Right cardiac atrium (tissue), 5 donors: ENCODE measurements around the gene TNNC1. TPM values are rescaled to one million over a fixed set of nuclear protein-coding genes. Genes with fewer than 3 reads are reported as not detected.

ENCODE experiments used
- ATAC-seq, 2 donors: fragments of 200-7000 bp; cut with Tn5 transposase; one replicate each; pipeline versions ENCODE4 v1.8.0 to v1.9.1; 2020; ENCODE audit warnings: moderate library complexity in 2 of 2, mild to moderate bottlenecking in 1 of 2
- DNase-seq, 3 donors: peaks; one replicate each; pipeline ENCODE4 v3.0.0-alpha.2; 2020
- H3K27ac ChIP-seq: one replicate; pipeline ENCODE4 v1.5.1; 2013; ENCODE audit warnings: mild to moderate bottlenecking, low read length, control low read depth, moderate library complexity
- H3K27me3 ChIP-seq: one replicate; pipeline ENCODE4 v1.6.1; 2013; ENCODE audit not compliant: control insufficient read depth, insufficient read depth
- H3K4me1 ChIP-seq: one replicate; pipeline ENCODE4 v1.6.1; 2013; ENCODE audit warnings: low read length; ENCODE audit not compliant: control insufficient read depth, insufficient read depth
- H3K4me3 ChIP-seq: one replicate; pipeline ENCODE4 v1.5.1; 2013; ENCODE audit warnings: low read length, control low read depth
- H3K9me3 ChIP-seq: one replicate; pipeline ENCODE4 v1.6.1; 2013; ENCODE audit warnings: low read length; ENCODE audit not compliant: control insufficient read depth
- WGBS: extraction: QIAGEN DNeasy Blood & Tissue Kit; methylation state at CpG from one replicate; pipeline ENCODE4 v1.1.7; 2013; 5-methylcytosine and 5-hydroxymethylcytosine counted together
- intact Hi-C, 4 donors: fragments of 100-400 bp; cut with DNase I; formaldehyde crosslinking; loops; one replicate each; pipeline versions ENCODE4 v1.11.0 to v1.14.0; 2022 to 2023
- polyA plus RNA-seq: library from polyadenylated mRNA; stranded (reverse); fragments of 200-250 nt; gene quantifications from one replicate; pipeline ENCODE4 v1.2.3, GENCODE V29; 2013
- total RNA-seq, 4 donors: library from RNA; stranded (reverse); fragmentation: NEBNext Ultra II Directional; extraction: Animal tissue kit (Norgen Biotek cat#: 25700); gene quantifications; one replicate each; pipeline ENCODE4 v1.2.1, GENCODE V29; 2021
- donor health status: healthy with polysubstance abuse.
- donor health status: DM: no; HTN: yes; CAD: no.
- donor health status: DM: no; HTN: no; CAD: no.
- donor health status: DM: no; HTN: yes; CAD: no; lungs with severe emphysema.
- donor health status: DM: yes; HTN: yes; CAD: no.

The TNNC1 gene
- total and polyA plus RNA-seq, 5 donors, result 2,349 to 6,305 (median 3,111) TPM

DNA sequence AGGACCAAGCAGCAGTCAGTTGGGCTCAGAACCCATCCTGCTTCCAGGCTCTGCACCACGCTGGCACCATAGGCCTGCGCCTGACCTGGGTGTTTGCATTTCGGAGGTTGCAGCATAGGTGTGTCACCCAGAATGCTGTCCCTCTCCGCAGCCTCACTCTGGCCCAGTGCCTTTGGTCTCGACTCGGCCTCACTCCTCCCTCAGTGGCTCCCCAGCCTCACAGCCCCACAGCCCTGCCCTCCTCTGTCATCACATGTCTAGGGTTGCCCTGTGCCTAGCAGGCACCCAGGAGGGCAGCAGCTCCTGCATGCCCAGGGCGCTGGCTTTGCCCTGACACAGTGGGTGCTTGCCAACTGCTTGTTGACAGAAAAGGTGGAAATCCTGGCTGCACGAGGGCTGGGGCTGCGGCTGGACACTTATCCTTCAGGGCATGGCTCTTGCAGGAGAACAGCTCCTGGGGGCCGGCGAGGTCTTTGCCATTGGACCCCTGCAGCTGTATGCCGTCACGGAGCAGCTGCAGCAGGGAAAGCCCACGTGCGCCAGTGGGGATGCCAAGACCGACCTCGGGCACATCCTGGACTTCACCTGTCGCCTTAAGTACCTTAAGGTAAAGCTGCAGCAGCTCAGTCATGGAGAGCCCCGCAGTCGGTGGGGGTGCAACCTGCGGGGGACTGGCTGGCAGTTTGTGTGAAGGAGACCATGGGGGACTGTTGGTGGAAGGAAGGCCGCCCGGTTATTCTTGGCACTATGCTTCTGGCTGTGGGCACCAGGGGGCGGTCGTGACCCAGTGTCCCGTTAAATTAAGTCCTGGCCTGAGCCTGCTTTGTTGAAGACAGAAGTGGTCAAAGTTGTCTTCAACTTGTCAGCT lies 17.8 kb upstream of the TNNC1 start:
- Histone ChIP-seq H3K4me1 (peaks cover 5% of the 10 kb centered on the region), H3K27me3 (no peaks in the 10 kb centered on the region), H3K9me3 (no peaks in the 10 kb centered on the region), H3K4me3 (no peak overlapping the region), H3K27ac (no peak overlapping the region)
- peak; percentile 76 to 91 (median 90) for DNase-seq
- intact Hi-C loops, result loop anchor here (5.0 to 10.0 kb wide), 4 partner anchors 66 to 216 kb away; partner anchors contain the start of genes UQCC5 (in 2 of the 4), GNL3 (in 1 of the 4) and PBRM1 (in 1 of the 4)
- WGBS, result 56% methylated on average over 26 of the region's 26 CpGs
- ATAC-seq, result peak; percentile 72 to 77

DNA sequence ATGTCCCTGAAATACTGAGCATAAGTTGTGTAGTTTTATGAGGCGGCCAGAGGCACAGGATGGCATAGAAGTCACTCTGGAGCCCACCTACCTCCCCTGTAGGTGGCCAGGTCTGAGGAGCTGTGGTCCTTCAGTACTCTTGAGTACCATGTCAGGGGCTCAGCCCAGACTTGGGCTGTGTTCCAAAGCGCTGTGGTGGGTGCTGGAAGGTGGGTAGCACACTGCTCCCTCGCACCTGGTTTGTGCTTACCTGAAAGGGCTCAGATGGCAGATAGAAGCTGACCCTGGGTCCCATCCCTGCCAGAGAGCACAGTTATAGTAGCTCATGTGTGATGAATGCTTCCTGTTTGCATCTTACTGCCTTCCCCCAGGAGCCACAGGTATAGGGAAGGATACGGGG lies 17.1 kb upstream of the TNNC1 start:
- 95% methylated on average over 4 of the region's 4 CpGs for WGBS

DNA sequence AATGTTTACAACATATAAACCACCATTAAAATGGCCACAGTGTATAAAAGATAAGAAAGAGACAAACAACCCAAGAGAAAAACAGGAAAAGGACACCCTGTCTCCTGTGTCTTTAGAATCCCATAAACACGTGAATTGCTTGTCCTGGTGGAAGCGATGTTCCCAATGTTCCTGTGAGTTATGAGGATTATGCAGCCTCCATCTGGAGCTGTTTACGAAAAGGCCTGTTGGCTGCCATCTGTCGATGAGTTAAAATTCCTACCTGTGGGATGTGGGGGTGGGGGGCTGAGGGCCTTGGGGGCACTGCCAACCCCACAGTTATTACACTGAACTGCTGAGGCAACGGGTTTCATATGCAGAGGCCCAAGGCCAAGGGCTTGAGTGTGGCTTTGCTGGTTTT lies 15.2 kb upstream of the TNNC1 start:
- Histone ChIP-seq H3K9me3 (no peaks in the 10 kb centered on the region), H3K4me3 (no peak overlapping the region), H3K27me3 (no peaks in the 10 kb centered on the region), H3K27ac (no peak overlapping the region), H3K4me1 (peaks cover 6% of the 10 kb centered on the region)
- WGBS, result 66% methylated on average over 5 of the region's 5 CpGs
- ATAC-seq (no peak), DNase-seq (no peak)
- intact Hi-C loops, result no loop called here

More for the DNA sequence above, 17.1 kb upstream of the TNNC1 start:
- no peaks in the 10 kb centered on the region for H3K27me3 ChIP-seq
- H3K4me3 ChIP-seq, result no peak overlapping the region
- H3K27ac ChIP-seq, result no peak overlapping the region
- ATAC-seq (no peak), DNase-seq (no peak)
- H3K4me1 ChIP-seq, result peaks cover 6% of the 10 kb centered on the region
- intact Hi-C loops, result loop anchor here (5.0 to 10.0 kb wide), 4 partner anchors 66 to 216 kb away; partner anchors contain the start of genes UQCC5 (in 2 of the 4), GNL3 (in 1 of the 4) and PBRM1 (in 1 of the 4)
- H3K9me3 ChIP-seq, result no peaks in the 10 kb centered on the region

DNA sequence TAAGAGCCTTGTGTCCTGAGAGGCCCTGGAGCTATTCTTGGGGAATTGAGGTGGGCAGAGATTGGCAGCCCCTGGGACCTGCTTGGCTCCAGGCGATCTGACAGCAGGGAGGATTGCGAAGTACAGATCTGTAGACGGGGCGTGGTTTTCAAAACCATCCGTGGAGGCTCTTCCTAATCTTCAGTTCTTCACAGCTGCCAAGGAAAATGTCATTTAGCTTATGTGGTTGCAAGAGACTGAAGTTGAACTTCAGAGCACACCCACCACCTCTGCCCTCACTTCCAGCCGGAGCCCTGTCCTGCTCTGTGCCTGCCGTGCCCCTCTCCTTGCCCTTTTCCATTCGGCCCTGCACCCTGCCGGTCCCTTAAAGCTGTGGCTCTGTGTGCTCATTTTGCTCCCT lies 14.5 kb upstream of the TNNC1 start:
- Histone ChIP-seq H3K27me3 (no peaks in the 10 kb centered on the region), H3K4me3 (no peak overlapping the region), H3K27ac (peak overlapping the region; percentile 43), H3K9me3 (no peaks in the 10 kb centered on the region), H3K4me1 (peaks cover 6% of the 10 kb centered on the region)
- ATAC-seq, result peak; percentile 32 to 51
- WGBS, result 26% methylated on average over 9 of the region's 9 CpGs
- peak in 2 of 3 donors; percentile 43 to 59 for DNase-seq
- intact Hi-C loops, result no loop called here

DNA sequence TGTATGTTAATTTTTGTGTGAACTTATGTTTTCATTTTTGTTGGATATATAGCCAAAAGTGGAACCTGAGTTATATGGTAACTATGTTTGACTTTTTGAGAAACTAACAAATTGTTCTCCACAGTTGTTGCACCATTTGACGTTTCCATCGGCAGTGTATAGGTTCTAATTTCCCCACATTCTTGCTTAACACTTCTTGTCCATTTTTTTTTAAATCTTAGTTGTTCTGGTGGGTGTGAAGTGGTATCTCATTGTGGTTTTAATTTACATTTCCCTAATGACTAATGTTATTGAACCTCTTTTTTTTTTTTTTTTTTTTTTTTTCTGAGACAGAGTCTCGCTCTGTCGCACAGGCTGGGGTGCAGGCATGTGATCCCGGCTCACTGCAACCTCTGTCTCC lies 9.6 kb upstream of the TNNC1 start:
- no peak overlapping the region for H3K4me3 ChIP-seq
- H3K4me1 ChIP-seq, result peaks cover 3% of the 10 kb centered on the region
- H3K27me3 ChIP-seq, result no peaks in the 10 kb centered on the region
- no peak for DNase-seq
- ATAC-seq, result no peak
- WGBS, result 91% methylated on average over 5 of the region's 5 CpGs
- H3K9me3 ChIP-seq, result no peaks in the 10 kb centered on the region
- intact Hi-C loops, result no loop called here
- H3K27ac ChIP-seq, result no peak overlapping the region

DNA sequence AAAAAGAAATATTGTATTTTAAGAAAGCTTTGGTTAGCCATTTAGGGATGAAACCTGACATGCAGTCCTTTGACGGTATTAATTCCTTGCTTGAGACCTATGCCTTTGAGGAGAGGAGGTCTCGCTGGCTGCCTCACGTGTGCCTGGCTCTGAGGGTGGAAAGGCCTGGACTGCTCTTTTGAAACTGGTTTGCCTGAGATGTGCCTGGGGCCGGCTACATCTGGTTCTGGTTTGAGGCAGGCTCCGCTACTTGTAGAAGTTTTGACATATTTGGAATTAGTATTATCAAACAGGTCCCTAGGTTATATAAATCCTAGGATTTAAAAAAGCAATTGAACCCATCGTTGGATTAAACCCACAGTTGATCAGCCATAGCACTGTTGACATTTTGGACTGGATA lies 8.0 kb upstream of the TNNC1 start:
- Histone ChIP-seq H3K27me3 (no peaks in the 10 kb centered on the region), H3K4me1 (peaks cover 5% of the 10 kb centered on the region), H3K4me3 (no peak overlapping the region), H3K9me3 (no peaks in the 10 kb centered on the region), H3K27ac (no peak overlapping the region)
- DNase-seq, result no peak
- ATAC-seq, result no peak
- WGBS, result 85% methylated on average over 6 of the region's 6 CpGs
- intact Hi-C loops, result no loop called here

DNA sequence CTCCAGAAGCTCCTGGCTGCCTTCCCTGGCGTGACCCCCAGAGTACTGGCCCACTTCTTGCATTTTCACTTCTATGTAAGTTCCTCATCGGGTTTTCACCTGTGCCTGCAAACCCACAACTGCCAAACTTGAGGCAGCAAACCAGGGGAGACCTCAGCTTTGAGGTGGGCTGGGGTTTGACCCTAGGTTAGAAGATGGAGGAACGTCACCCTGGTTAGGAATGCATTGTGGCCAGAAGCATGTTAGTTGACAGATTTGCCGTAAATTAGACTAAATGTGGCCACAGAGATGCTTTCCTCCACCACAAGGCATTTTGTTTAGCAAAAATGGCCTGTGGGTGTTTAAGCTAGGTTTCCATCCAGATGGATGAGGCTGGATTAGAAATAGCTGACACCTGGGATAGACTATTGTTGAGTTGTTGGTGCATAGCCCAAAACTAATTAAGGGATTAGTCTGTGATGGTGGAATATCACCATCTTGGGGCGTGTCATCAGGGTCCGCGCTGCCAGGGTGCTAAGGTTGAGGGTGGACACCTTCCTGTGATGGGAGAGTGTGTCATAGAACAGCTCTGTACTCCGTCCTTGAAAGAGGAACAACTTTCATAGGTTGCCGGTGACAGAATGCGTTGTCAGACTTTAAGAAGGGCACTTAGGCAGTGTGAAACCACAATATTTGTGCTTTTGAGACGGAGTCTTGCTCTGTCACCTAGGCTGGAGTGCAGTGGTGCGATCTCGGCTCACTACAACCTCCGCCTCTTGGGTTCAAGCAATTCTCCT lies 5.1 kb upstream of the TNNC1 start:
- Histone ChIP-seq H3K4me3 (no peak overlapping the region), H3K27me3 (no peaks in the 10 kb centered on the region), H3K4me1 (peaks cover 9% of the 10 kb centered on the region), H3K9me3 (no peaks in the 10 kb centered on the region), H3K27ac (no peak overlapping the region)
- 93% methylated on average over 14 of the region's 14 CpGs for whole genome bisulfite sequencing
- intact Hi-C loops, result no loop called here
- DNase-seq (peak in 1 of 3 donors; percentile 19), ATAC-seq (no peak)

DNA sequence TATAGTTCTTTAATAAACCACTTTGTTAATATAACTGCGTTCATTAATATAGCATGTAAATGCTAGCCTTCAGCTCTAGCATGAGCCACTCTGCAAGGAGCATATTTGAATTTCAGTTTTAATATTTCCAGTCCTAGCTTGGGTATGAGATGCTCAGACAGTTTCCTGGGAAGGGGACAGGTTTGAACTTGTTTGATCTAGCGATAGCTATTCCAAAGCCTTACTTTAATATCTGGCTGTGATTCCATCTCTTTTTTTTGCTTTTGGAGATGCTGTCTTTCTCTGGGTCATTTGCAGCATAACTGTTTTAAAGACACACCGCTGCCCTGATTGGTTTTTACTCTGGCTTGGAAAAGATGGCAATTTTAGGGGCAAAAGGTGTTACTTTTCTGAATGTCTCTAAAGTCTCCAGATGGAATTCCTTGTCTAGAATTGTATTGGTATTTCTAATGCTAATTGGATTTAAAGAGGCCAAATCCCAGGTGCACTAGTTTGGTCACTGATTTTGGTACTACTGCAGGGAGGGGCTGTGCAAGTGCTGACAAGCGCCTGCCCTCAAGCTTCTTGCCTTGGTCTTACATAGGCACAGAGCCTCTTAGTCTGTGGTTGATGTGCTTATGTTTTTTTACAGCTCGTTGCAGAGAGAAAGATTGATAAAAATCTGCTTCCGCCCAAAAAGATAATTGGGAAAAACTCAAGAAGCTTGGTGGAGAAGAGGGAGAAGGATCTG lies 4.4 kb upstream of the TNNC1 start:
- Histone ChIP-seq H3K27ac (no peak overlapping the region), H3K4me3 (no peak overlapping the region), H3K27me3 (no peaks in the 10 kb centered on the region), H3K4me1 (peaks cover 9% of the 10 kb centered on the region), H3K9me3 (no peaks in the 10 kb centered on the region)
- intact Hi-C loops, result no loop called here
- DNase-seq, result no peak
- 75% methylated on average over 6 of the region's 6 CpGs for WGBS
- no peak for ATAC-seq

DNA sequence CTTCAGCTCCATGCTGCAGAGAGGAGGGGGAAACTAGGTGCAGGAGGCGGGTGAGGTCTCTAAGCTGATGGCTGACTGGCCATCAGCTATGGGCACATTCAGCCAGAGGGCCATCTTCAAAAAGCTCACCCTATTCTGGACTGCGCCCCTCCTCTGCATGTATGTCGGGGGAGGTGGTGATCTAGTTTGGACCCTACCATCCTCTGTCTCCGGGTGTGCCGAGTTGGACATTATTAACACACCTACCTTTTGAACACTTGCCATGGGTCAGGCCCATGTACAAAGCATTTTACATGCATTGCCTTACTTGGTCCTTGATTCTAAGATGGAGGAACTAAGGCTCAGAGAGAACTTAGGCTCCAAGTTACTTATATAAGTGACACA lies 3.0 kb upstream of the TNNC1 start:
- Histone ChIP-seq H3K4me1 (peaks cover 9% of the 10 kb centered on the region), H3K9me3 (no peaks in the 10 kb centered on the region)
- 69% methylated on average over 5 of the region's 5 CpGs for WGBS

DNA sequence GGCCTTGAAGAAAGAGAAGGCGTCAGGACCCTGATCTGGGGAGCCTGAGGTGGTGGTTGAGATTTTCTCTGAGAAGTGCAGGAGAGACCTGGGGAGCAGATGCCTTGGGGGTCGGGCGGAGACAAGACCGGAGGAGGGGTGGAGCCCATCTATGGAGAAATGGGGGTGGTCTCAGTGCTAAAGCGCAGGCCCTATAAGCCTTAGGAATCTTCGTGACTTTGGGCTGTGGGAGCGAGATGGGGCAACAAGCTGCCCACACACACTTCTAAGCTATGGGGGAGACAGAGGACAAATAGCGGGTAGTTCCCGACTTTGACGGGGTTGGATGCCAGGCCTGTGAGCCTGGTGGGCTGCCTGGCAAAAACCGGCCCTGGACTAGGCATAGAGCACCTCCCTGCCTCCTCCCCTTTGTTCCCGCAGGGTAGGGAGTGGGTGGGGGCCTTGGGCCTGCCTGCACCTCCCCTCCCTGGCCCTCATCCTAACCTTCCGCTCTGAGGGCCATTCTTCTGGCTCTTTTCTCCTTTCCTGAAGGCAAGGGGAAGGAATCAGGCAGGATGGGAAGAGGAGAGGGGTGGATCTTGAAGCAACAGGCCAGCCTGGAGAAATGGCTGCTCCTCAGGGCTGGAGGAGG lies 2.4 kb upstream of the TNNC1 start:
- H3K4me3 ChIP-seq, result peak overlapping the region; percentile 85
- no peaks in the 10 kb centered on the region for H3K9me3 ChIP-seq
- peaks cover 9% of the 10 kb centered on the region for H3K4me1 ChIP-seq
- DNase-seq, result peak in 2 of 3 donors; percentile 77 to 79
- intact Hi-C loops, result no loop called here
- no peaks in the 10 kb centered on the region for H3K27me3 ChIP-seq
- ATAC-seq, result peak; percentile 20 to 61
- H3K27ac ChIP-seq, result peak overlapping the region; percentile 81
- 7% methylated on average over 13 of the region's 13 CpGs for WGBS

More for the DNA sequence above, 3.0 kb upstream of the TNNC1 start:
- DNase-seq, result no peak
- ATAC-seq, result no peak
- no peaks in the 10 kb centered on the region for H3K27me3 ChIP-seq
- no peak overlapping the region for H3K4me3 ChIP-seq
- intact Hi-C loops, result no loop called here
- H3K27ac ChIP-seq, result no peak overlapping the region
